GM12873 (cell line): ENCODE data around the gene SPOCD1.

Experiments used
- TF ChIP-seq, protein P1 (sequence below): IDR thresholded peaks from 2 replicates; pipeline ENCODE4 v1.5.1; 2012; ENCODE audit warnings: low read depth, mild to moderate bottlenecking, moderate library complexity, low read length, control low read depth; ENCODE audit not compliant: insufficient read depth; ENCODE audit errors: missing control alignments

Gene SPOCD1

DNA sequence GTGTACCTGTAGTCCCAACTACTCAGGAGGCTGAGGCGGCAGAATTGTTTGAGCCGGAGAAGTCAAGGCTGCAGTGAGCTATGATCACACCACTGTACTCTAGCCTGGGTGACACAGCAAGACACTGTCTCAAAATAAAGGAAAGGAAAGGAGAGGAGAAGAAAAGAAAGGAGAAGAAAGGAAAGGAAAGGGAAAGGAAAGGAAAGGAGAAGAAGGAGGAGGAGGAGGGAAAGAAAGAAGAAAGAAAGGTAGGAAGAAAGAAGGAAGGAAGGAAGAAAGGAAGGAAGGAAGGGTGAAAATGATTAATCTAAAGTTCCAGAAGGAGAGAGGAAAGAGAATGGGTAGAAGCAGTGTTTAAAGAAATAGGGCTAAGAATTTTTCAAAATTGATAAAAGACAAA, 12.2 kb downstream of the SPOCD1 start:
- TF ChIP-seq, protein P1, sequence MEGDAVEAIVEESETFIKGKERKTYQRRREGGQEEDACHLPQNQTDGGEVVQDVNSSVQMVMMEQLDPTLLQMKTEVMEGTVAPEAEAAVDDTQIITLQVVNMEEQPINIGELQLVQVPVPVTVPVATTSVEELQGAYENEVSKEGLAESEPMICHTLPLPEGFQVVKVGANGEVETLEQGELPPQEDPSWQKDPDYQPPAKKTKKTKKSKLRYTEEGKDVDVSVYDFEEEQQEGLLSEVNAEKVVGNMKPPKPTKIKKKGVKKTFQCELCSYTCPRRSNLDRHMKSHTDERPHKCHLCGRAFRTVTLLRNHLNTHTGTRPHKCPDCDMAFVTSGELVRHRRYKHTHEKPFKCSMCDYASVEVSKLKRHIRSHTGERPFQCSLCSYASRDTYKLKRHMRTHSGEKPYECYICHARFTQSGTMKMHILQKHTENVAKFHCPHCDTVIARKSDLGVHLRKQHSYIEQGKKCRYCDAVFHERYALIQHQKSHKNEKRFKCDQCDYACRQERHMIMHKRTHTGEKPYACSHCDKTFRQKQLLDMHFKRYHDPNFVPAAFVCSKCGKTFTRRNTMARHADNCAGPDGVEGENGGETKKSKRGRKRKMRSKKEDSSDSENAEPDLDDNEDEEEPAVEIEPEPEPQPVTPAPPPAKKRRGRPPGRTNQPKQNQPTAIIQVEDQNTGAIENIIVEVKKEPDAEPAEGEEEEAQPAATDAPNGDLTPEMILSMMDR: no peak

DNA sequence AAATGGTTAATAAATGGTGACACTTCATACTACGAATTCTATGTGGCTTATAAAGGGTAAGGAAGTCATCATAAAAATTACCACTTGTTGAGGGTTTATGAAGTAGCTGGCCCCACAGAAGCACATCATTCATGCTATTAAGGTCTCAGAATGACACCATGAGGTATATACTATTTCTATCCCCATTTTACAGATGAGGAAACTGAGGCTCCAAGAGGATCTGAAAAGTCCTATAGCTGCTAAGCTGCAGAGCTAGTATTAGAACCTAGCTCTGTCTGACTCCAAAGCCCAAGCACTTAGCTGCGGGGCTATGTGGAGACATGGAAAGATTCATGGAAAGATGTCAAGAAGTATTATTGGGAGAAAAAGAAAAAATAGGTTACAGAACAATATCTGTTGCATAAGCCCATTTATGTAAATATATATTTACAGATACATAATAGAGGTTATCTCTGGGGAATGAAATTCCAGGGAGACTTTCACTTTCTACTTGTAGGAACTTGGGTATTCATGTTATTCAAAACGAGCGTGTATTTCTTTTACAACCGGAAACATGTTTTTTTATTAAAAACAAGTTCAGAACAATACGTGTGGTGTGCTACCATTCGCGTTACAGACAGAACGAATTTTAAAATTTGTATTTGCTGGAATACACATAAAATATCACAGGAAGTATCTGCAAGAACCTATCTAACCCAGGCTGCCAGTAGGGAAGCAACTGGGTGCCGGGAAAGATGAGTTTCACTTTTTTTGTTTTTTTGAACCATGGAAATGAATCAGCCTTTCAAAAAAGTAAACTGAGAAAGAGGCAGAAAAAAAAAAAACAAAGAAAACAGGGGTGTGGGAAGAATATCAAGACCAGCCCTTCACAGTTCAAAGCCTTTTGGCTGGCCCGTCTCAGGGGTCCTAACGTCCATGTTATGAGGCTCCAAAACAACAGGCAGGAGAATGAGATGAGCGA, 13.4 kb downstream of the SPOCD1 start:
- TF ChIP-seq, protein P1: no peak

DNA sequence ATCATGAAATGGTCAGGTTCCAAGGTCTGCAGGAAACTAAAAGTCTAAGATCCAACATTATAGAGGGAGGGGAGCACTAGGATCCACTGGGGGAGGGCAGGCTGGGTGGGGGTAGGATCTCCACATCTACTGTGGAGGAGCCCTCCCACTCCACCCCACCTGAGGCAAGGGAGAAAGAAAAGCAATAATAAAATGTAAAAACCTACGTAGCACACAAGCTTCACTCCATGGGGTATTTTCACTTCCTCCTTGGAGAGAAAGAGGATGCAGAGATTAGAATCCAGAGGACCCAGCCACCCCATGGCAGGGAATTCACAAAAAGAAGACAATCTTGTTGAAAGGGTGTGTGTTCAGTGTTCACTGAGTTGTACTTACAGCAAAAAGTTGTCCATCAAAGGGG, 14.4 kb downstream of the SPOCD1 start:
- TF ChIP-seq, protein P1: no peak

DNA sequence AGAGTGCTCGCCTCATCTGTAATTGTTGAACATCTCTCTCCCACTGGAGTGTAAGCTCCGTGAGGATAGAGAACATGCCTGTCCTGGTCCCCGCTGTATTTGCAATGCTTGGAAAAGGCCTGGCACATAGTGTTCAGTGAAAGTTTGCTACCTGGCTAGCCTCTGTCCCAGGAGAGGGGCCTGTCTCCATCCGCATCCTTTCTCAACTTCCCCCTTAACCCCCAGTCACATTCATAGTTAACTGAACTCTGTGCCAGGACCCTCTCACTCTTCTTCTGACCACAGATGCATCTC, 15.2 kb downstream of the SPOCD1 start:
- TF ChIP-seq, protein P1: no peak

DNA sequence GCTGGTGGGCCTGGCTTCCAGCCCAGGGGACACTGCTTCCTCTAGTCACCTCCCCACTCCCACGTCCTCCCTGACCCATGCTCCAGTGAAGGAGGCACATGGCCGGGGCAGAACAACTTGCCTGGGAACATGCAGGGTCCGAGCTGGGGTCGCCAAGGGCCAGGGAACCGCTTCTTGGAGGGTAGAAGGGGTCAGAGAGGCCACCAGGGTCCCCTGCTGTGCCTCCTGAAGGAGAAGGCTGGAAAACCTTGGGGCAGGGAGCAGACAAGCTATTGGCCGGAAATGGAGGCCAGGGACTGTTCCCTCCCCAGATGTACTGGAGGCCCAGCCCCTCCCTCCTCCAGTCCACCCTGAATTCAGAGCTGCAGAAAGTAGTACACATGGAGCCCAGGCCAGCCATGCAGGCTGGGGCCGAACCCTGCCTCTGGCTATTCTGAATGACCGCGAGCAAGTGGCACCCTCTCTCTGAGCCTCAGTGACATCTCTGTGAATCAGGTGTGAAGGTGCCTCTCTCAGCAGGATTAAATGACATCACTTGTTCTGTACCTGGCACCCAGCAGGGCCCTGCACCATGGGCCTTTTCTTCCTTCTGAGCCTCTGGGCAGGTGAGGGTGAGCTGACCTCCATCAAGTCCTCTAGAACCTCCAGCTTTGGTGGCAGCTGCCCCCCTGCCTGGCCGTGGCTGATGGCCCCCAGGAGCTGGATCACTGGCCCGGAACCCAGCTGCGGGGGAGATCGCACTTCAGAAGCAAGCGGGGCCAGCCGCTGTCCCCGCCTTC, 15.7 kb downstream of the SPOCD1 start:
- TF ChIP-seq, protein P1: no peak

DNA sequence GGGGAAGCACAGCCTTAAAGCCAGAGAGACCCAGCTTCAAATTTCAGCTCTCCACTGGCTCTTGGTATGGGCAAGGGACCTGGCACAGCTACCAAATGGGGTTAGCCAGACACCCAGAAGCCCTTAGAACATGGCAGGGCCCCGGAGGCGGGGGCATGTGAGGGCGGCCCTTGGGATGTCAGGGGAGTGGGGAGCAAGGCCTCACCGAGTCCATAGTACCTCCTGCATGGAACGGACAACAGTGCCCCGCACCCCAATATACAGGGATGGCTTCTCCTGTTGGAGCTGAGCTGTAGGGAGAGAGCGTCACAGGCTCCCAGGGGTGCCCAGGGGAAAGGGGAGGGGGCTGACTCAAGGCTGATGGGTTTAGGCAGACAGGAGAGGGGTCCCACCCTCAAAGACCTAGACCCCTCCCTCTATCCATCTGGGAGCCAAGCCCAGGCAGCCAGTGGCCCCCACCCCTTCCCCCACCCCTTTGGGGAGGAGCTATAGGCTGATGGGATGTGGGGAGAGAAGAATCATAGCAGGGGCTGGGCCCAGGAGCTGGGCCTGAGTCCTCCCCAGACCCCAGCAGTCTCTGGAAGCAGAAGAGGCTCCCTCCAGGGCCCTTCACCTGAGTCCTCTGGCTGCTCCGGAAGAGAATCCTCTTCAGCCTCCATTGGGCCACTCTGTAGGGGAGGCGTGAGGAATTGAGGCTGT, 16.5 kb downstream of the SPOCD1 start:
- TF ChIP-seq, protein P1: no peak
